Measurements from ENCODE around the gene KRT15.

The KRT15 gene

GRCh38 chr17:41534899-41535546, 16.3 kb upstream of the KRT15 start:
- no peaks in the 10 kb centered on the region for H3K79me2 ChIP-seq (ENCODE audit: low read length)
- TF ChIP-seq EZH2 (optimal IDR thresholded peaks at IDR 0.05; ENCODE audit: low read depth, low read length) (no peak), CTCF (IDR thresholded peaks at IDR 0.05; ENCODE audit: low read length) (no peak), EZH2phosphoT487 (IDR thresholded peaks at IDR 0.05; ENCODE audit: low read length) (no peak)
- no peak overlapping the region for H3K27ac ChIP-seq (ENCODE audit: low read length)
- no peak for DNase-seq
- H3K9me2 ChIP-seq (replicated peaks; ENCODE audit: insufficient read depth, low read length) = no peaks in the 10 kb centered on the region
- H3K9me3 ChIP-seq (replicated peaks; ENCODE audit: insufficient read depth, low read length) = no peaks in the 10 kb centered on the region
- H4K20me1 ChIP-seq (ENCODE audit: insufficient read depth, low read length) = no peaks in the 10 kb centered on the region
- H3K27me3 ChIP-seq (replicated peaks; ENCODE audit: insufficient read depth, low read length) = no peaks in the 10 kb centered on the region
- H3K4me1 ChIP-seq (ENCODE audit: low read length) = no peaks in the 10 kb centered on the region
- no peak overlapping the region for H2AFZ ChIP-seq (ENCODE audit: low read length)
- H3K9ac ChIP-seq (ENCODE audit: low read length) = no peak overlapping the region
- no peaks in the 10 kb centered on the region for H3F3A ChIP-seq (ENCODE audit: insufficient read depth, low read length)
- H3K4me3 ChIP-seq (ENCODE audit: low read length) = no peak overlapping the region
- no peaks in the 10 kb centered on the region for H3K36me3 ChIP-seq (replicated peaks; ENCODE audit: insufficient read depth, low read length)
- H3K4me2 ChIP-seq (ENCODE audit: low read depth, low read length) = no peak overlapping the region

GRCh38 chr17:41533613-41534012, 14.9 kb upstream of the KRT15 start:
- TF ChIP-seq EZH2phosphoT487 (IDR thresholded peaks at IDR 0.05; ENCODE audit: low read length) (no peak), EZH2 (optimal IDR thresholded peaks at IDR 0.05; ENCODE audit: low read depth, low read length) (no peak), CTCF (IDR thresholded peaks at IDR 0.05; ENCODE audit: low read length) (no peak)
- Histone ChIP-seq H3K36me3 (replicated peaks; ENCODE audit: insufficient read depth, low read length) (no peaks in the 10 kb centered on the region), H3K4me1 (ENCODE audit: low read length) (no peaks in the 10 kb centered on the region)

GRCh38 chr17:41532947-41533570, 14.4 kb upstream of the KRT15 start:
- Histone ChIP-seq H3K9me2 (replicated peaks; ENCODE audit: insufficient read depth, low read length) (no peaks in the 10 kb centered on the region), H3K4me2 (ENCODE audit: low read depth, low read length) (no peak overlapping the region), H3K27ac (ENCODE audit: low read length) (no peak overlapping the region), H2AFZ (ENCODE audit: low read length) (no peak overlapping the region), H3K9ac (ENCODE audit: low read length) (no peak overlapping the region), H3F3A (ENCODE audit: insufficient read depth, low read length) (no peaks in the 10 kb centered on the region), H3K4me1 (ENCODE audit: low read length) (no peaks in the 10 kb centered on the region), H3K36me3 (replicated peaks; ENCODE audit: insufficient read depth, low read length) (no peaks in the 10 kb centered on the region), H3K27me3 (replicated peaks; ENCODE audit: insufficient read depth, low read length) (peaks cover 15% of the 10 kb centered on the region), H4K20me1 (ENCODE audit: insufficient read depth, low read length) (no peaks in the 10 kb centered on the region), H3K79me2 (ENCODE audit: low read length) (no peaks in the 10 kb centered on the region), H3K4me3 (ENCODE audit: low read length) (no peak overlapping the region), H3K9me3 (replicated peaks; ENCODE audit: insufficient read depth, low read length) (no peaks in the 10 kb centered on the region)
- DNase-seq = no peak
- TF ChIP-seq EZH2 (optimal IDR thresholded peaks at IDR 0.05; ENCODE audit: low read depth, low read length) (no peak), CTCF (IDR thresholded peaks at IDR 0.05; ENCODE audit: low read length) (no peak), EZH2phosphoT487 (IDR thresholded peaks at IDR 0.05; ENCODE audit: low read length) (no peak)

More at GRCh38 chr17:41533613-41534012, 14.9 kb upstream of the KRT15 start:
- H3K4me3 ChIP-seq (ENCODE audit: low read length) = no peak overlapping the region
- H3K9me2 ChIP-seq (replicated peaks; ENCODE audit: insufficient read depth, low read length) = no peaks in the 10 kb centered on the region
- no peaks in the 10 kb centered on the region for H3F3A ChIP-seq (ENCODE audit: insufficient read depth, low read length)
- H2AFZ ChIP-seq (ENCODE audit: low read length) = no peak overlapping the region
- no peak overlapping the region for H3K9ac ChIP-seq (ENCODE audit: low read length)
- H4K20me1 ChIP-seq (ENCODE audit: insufficient read depth, low read length) = no peaks in the 10 kb centered on the region
- no peak overlapping the region for H3K27ac ChIP-seq (ENCODE audit: low read length)
- no peaks in the 10 kb centered on the region for H3K79me2 ChIP-seq (ENCODE audit: low read length)
- no peak overlapping the region for H3K4me2 ChIP-seq (ENCODE audit: low read depth, low read length)
- no peak for DNase-seq
- no peaks in the 10 kb centered on the region for H3K9me3 ChIP-seq (replicated peaks; ENCODE audit: insufficient read depth, low read length)
- H3K27me3 ChIP-seq (replicated peaks; ENCODE audit: insufficient read depth, low read length) = peaks cover 9% of the 10 kb centered on the region
